Neural progenitor cell (in vitro differentiated cells): ENCODE results near the gene TMEM243. TPM values are rescaled to one million over a fixed set of nuclear protein-coding genes. Genes with fewer than 3 reads are reported as not detected.

Source experiments
- DNase-seq: peaks from one replicate; pipeline ENCODE4 v3.0.0-alpha.2; 2016; ENCODE audit warnings: low spot score
- H2AFZ ChIP-seq: fragments of 200-600 bp; sonication (generic); replicated peaks from 2 replicates; pipeline ENCODE4 v1.6.1; 2016; ENCODE audit warnings: antibody characterized with exemption
- H3F3A ChIP-seq: fragments of 200-600 bp; sonication (generic); 2 replicates; pipeline ENCODE4 v1.6.1; 2016; ENCODE audit warnings: antibody characterized with exemption, low read depth
- H3K27ac ChIP-seq: fragments of 200-600 bp; sonication (generic); 2 replicates; pipeline ENCODE4 v1.5.1; 2016; ENCODE audit warnings: mild to moderate bottlenecking
- H3K27me3 ChIP-seq: fragments of 200-600 bp; sonication (generic); 2 replicates; pipeline ENCODE4 v1.6.1; 2016; ENCODE audit warnings: mild to moderate bottlenecking, moderate library complexity
- H3K36me3 ChIP-seq: fragments of 200-600 bp; sonication (generic); 2 replicates; pipeline ENCODE4 v1.5.1; 2016
- H3K4me1 ChIP-seq: fragments of 200-600 bp; sonication (generic); 2 replicates; pipeline ENCODE4 v1.6.1; 2016; ENCODE audit warnings: mixed run types
- H3K4me2 ChIP-seq: fragments of 200-600 bp; sonication (generic); 2 replicates; pipeline ENCODE4 v1.6.1; 2016
- H3K4me3 ChIP-seq: fragments of 200-600 bp; sonication (generic); 2 replicates; pipeline ENCODE4 v1.5.1; 2016
- H3K79me2 ChIP-seq: fragments of 200-600 bp; sonication (generic); 2 replicates; pipeline ENCODE4 v1.6.1; 2016; ENCODE audit warnings: low read depth
- H3K9ac ChIP-seq: fragments of 200-600 bp; sonication (generic); 2 replicates; pipeline ENCODE4 v1.6.1; 2016
- H3K9me3 ChIP-seq: fragments of 200-600 bp; sonication (generic); 2 replicates; pipeline ENCODE4 v1.5.1; 2016; ENCODE audit warnings: low read depth
- H4K20me1 ChIP-seq: fragments of 200-600 bp; sonication (generic); 2 replicates; pipeline ENCODE4 v1.6.1; 2016; ENCODE audit warnings: low read depth
- H3K27ac Mint-ChIP-seq: 3 replicates; pipeline ENCODE4 v1.8.0; 2021; ENCODE audit warnings: mixed read lengths
- H3K27me3 Mint-ChIP-seq: 2 replicates; pipeline ENCODE4 v1.8.0; 2022; ENCODE audit warnings: low read depth, mild to moderate bottlenecking, inconsistent platforms, moderate library complexity, mixed read lengths; ENCODE audit not compliant: insufficient read depth
- H3K36me3 Mint-ChIP-seq: 3 replicates; pipeline ENCODE4 v1.8.0; 2021; ENCODE audit warnings: mixed read lengths
- H3K4me1 Mint-ChIP-seq: 3 replicates; pipeline ENCODE4 v1.8.0; 2021; ENCODE audit warnings: mixed read lengths
- H3K4me3 Mint-ChIP-seq: 3 replicates; pipeline ENCODE4 v1.8.0; 2021; ENCODE audit warnings: mild to moderate bottlenecking, moderate library complexity, mixed read lengths
- H3K9me3 Mint-ChIP-seq: 3 replicates; pipeline ENCODE4 v1.8.0; 2020; ENCODE audit warnings: mixed read lengths
- EZH2 ChIP-seq: fragments of 200-600 bp; sonication (generic); IDR thresholded peaks from 2 replicates; pipeline ENCODE4 v1.6.1; 2017; ENCODE audit warnings: antibody characterized with exemption, mild to moderate bottlenecking, moderate library complexity
- EZH2phosphoT487 ChIP-seq: fragments of 200-600 bp; sonication (generic); IDR thresholded peaks from 2 replicates; pipeline ENCODE4 v1.6.1; 2017; ENCODE audit warnings: antibody characterized with exemption
- total RNA-seq: library from RNA; depleted of rRNA; stranded (reverse); fragments of >200 nt; gene quantifications from 2 replicates; pipeline ENCODE4 v1.2.3, GENCODE V29; 2015; ENCODE audit warnings: low replicate concordance
- TF ChIP-seq, protein P1 (sequence below): fragments of 200-600 bp; sonication (generic); IDR thresholded peaks from 2 replicates; pipeline ENCODE4 v1.5.1; 2017; ENCODE audit warnings: antibody characterized with exemption, mild to moderate bottlenecking

TMEM243 gene
- total RNA-seq, 1 donor from 2014 or later = 30.6 TPM

DNA sequence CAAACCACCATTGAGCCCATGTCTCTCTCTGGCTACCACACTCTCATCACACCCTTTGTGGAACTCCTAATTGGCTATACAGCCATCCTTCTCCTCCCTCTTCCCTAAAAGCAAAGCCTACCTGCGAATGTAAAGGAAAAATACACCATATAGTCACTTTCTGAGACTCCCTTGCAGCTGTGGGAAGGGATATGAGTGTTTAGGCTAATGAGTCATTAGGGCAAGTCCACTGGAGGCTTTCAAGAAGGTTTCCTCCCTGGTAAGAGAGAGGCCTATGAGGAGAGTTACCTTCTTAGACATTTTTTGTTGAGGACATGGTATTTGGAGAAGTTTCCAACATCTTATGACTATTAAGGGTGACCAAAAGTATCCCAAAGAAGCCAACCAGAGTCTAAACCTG, 4.1 kb upstream of the TMEM243 start:
- H3K27me3 ChIP-seq = peaks cover 62% of the 10 kb centered on the region

DNA sequence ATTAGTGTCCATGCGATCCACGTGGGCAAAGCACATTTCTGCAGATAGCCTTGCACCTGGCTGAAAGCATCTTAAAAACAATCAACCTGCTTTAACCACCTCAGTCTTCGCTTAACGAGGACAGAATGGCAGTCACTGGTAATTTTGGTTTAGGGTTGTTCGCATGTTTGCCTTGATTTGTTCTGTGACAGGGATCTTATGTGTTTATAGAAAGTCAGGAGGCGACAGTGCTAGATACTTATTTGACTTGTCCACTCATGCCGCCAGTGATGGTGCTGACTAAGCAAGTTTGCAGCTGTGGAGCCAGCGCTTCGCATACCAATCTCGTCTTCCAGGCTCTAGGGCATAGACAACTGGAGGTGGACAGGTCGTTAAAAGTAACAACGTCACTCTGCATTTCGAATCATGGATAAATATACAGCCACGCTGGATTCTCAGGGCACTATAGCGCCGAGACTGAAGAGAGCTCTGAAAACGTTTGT, 1.2 kb upstream of the TMEM243 start:
- Mint-ChIP-seq H3K27me3 (peaks cover 5% of the 10 kb centered on the region), H3K4me3 (peak overlapping the region; percentile 81), H3K9me3 (no peaks in the 10 kb centered on the region), H3K36me3 (peaks cover 5% of the 10 kb centered on the region), H3K4me1 (peaks cover 25% of the 10 kb centered on the region), H3K27ac (no peak overlapping the region)
- no peak overlapping the region for H3K27ac ChIP-seq
- H3K27me3 ChIP-seq = peaks cover 55% of the 10 kb centered on the region
- H3K79me2 ChIP-seq = peaks cover 12% of the 10 kb centered on the region
- no peaks in the 10 kb centered on the region for H3K9me3 ChIP-seq
- H3K4me1 ChIP-seq = no peaks in the 10 kb centered on the region
- H2AFZ ChIP-seq = peak overlapping the region; percentile 99
- no peak overlapping the region for H3K9ac ChIP-seq
- no peak for TF ChIP-seq EZH2phosphoT487
- TF ChIP-seq EZH2 = peak; percentile 40
- H3K4me3 ChIP-seq = peak overlapping the region; percentile 89
- no peaks in the 10 kb centered on the region for H3F3A ChIP-seq
- peak overlapping the region; percentile 88 for H3K4me2 ChIP-seq
- no peaks in the 10 kb centered on the region for H3K36me3 ChIP-seq
- H4K20me1 ChIP-seq = peaks cover 12% of the 10 kb centered on the region
- DNase-seq = peak; percentile 57

More for the DNA sequence above, 4.1 kb upstream of the TMEM243 start:
- TF ChIP-seq EZH2 = no peak
- TF ChIP-seq, protein P1, sequence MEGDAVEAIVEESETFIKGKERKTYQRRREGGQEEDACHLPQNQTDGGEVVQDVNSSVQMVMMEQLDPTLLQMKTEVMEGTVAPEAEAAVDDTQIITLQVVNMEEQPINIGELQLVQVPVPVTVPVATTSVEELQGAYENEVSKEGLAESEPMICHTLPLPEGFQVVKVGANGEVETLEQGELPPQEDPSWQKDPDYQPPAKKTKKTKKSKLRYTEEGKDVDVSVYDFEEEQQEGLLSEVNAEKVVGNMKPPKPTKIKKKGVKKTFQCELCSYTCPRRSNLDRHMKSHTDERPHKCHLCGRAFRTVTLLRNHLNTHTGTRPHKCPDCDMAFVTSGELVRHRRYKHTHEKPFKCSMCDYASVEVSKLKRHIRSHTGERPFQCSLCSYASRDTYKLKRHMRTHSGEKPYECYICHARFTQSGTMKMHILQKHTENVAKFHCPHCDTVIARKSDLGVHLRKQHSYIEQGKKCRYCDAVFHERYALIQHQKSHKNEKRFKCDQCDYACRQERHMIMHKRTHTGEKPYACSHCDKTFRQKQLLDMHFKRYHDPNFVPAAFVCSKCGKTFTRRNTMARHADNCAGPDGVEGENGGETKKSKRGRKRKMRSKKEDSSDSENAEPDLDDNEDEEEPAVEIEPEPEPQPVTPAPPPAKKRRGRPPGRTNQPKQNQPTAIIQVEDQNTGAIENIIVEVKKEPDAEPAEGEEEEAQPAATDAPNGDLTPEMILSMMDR = no peak
- Histone ChIP-seq H3K4me1 (no peaks in the 10 kb centered on the region), H3K36me3 (no peaks in the 10 kb centered on the region), H3K27ac (no peak overlapping the region), H4K20me1 (peaks cover 3% of the 10 kb centered on the region), H3K4me3 (no peak overlapping the region), H2AFZ (no peak overlapping the region), H3F3A (no peaks in the 10 kb centered on the region), H3K9me3 (no peaks in the 10 kb centered on the region), H3K79me2 (peaks cover 3% of the 10 kb centered on the region), H3K9ac (no peak overlapping the region), H3K4me2 (no peak overlapping the region)
- no peak for DNase-seq
- Mint-ChIP-seq H3K27ac (no peak overlapping the region), H3K4me3 (no peak overlapping the region), H3K4me1 (peaks cover 10% of the 10 kb centered on the region), H3K27me3 (peaks cover 5% of the 10 kb centered on the region), H3K36me3 (no peaks in the 10 kb centered on the region), H3K9me3 (no peaks in the 10 kb centered on the region)

DNA sequence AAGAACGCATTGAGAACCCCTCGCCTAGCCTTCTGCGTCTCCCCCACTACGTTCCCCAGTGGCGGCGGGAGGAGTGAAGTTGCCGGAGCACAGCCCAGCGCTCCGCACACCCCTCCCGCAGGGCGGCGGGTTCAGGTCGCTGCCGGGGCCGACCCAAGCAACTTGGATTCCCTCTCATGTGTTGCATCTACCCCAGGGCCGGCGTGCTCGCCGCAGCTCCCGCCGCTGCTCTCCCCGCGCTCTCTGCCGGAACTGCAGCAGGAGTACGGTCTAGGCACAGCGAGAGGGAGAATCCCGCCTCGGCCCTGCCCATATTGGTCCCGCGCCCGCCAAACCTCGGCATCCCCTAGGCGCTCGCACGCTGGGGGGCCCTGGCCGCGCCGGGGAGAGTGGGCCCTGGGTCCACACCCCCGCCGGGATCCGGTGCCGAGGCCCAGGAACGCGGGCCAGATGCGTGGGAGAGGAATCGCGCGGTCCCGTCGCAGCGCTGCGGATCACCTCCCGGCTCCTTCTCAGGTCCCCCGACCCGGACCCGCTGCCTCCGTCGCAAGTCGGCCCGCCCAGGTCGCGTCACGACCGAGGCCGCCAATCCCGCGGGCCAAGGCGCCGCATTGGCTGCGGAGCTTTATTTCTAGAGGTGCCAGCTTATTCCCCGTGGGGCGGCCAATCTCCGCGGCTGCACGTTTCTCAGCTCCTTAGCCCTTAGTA, 648 bp upstream of the TMEM243 start:
- H3K27me3 Mint-ChIP-seq = peaks cover 2% of the 10 kb centered on the region
- TF ChIP-seq, protein P1 = no peak
- TF ChIP-seq EZH2 (peak; percentile 60), EZH2phosphoT487 (no peak)
- Histone ChIP-seq H3K27me3 (peaks cover 50% of the 10 kb centered on the region), H3K9ac (peak overlapping the region; percentile 51), H3K9me3 (no peaks in the 10 kb centered on the region), H3K36me3 (no peaks in the 10 kb centered on the region), H3K4me3 (peak overlapping the region; percentile 89), H3K27ac (no peak overlapping the region), H3F3A (no peaks in the 10 kb centered on the region), H4K20me1 (peaks cover 12% of the 10 kb centered on the region), H3K79me2 (peaks cover 14% of the 10 kb centered on the region), H2AFZ (peak overlapping the region; percentile 99), H3K4me2 (peak overlapping the region; percentile 88), H3K4me1 (no peaks in the 10 kb centered on the region)
- H3K9me3 Mint-ChIP-seq = no peaks in the 10 kb centered on the region
- H3K4me1 Mint-ChIP-seq = peaks cover 25% of the 10 kb centered on the region
- peaks cover 7% of the 10 kb centered on the region for H3K36me3 Mint-ChIP-seq
- H3K4me3 Mint-ChIP-seq = peak overlapping the region; percentile 96
- H3K27ac Mint-ChIP-seq = peak overlapping the region; percentile 52
- peak; percentile 90 for DNase-seq
